ENCODE measurements around the gene BATF. TPM values are rescaled to one million over a fixed set of nuclear protein-coding genes. Genes with fewer than 3 reads are reported as not detected.

Gene BATF
- total and polyA plus RNA-seq, 2 experiments from 2014 or later: not detected

GRCh38 chr14:75591987-75592575 is 69.8 kb downstream of the BATF start:
- Mint-ChIP-seq H3K9me3 (peaks cover 21% of the 10 kb centered on the region), H3K4me3 (no peak overlapping the region), H3K27ac (no peak overlapping the region), H3K36me3 (ENCODE audit: low read depth) (peaks cover 20% of the 10 kb centered on the region), H3K27me3 (ENCODE audit: insufficient read depth, low read depth, poor library complexity) (no peaks in the 10 kb centered on the region), H3K4me1 (peaks cover 5% of the 10 kb centered on the region)
- Histone ChIP-seq H3K79me2 (replicated peaks; ENCODE audit: insufficient read depth) (no peaks in the 10 kb centered on the region), H3K4me2 (no peak overlapping the region), H3K4me1 (ENCODE audit: insufficient read depth) (no peaks in the 10 kb centered on the region), H3K36me3 (ENCODE audit: insufficient read depth) (no peaks in the 10 kb centered on the region; the same call in 1 of the 2 replicates), H2AFZ (no peak overlapping the region), H3F3A (replicated peaks; ENCODE audit: low read depth) (no peaks in the 10 kb centered on the region), H3K27me3 (ENCODE audit: insufficient read depth) (no peaks in the 10 kb centered on the region), H3K27ac (ENCODE audit: low read depth) (no peak overlapping the region), H3K9me2 (ENCODE audit: insufficient read depth) (no peaks in the 10 kb centered on the region), H4K20me1 (replicated peaks; ENCODE audit: insufficient read depth) (no peaks in the 10 kb centered on the region), H3K4me3 (no peak overlapping the region)
- TF ChIP-seq ZNF462 (CRISPR knock-in tag; IDR thresholded peaks at IDR 0.05) (no peak), EZH2phosphoT487 (IDR thresholded peaks at IDR 0.05; ENCODE audit: unreplicated experiment) (no peak)
- no peak for DNase-seq (ENCODE audit: low spot score)
- ATAC-seq: no peak

GRCh38 chr14:75595226-75595625 is 73.0 kb downstream of the BATF start:
- H3F3A ChIP-seq (replicated peaks; ENCODE audit: low read depth): no peaks in the 10 kb centered on the region
- Mint-ChIP-seq H3K4me1 (peaks cover 12% of the 10 kb centered on the region), H3K36me3 (ENCODE audit: low read depth) (peaks cover 20% of the 10 kb centered on the region), H3K27me3 (ENCODE audit: insufficient read depth, low read depth, poor library complexity) (no peaks in the 10 kb centered on the region), H3K27ac (no peak overlapping the region), H3K9me3 (peaks cover 21% of the 10 kb centered on the region), H3K4me3 (no peak overlapping the region)
- ATAC-seq: no peak
- H4K20me1 ChIP-seq (replicated peaks; ENCODE audit: insufficient read depth): no peaks in the 10 kb centered on the region
- peaks cover 3% of the 10 kb centered on the region; the same call in 1 of the 2 replicates for H3K9me2 ChIP-seq (ENCODE audit: insufficient read depth)
- H3K27me3 ChIP-seq (ENCODE audit: insufficient read depth): no peaks in the 10 kb centered on the region
- no peak overlapping the region for H3K4me2 ChIP-seq
- no peak overlapping the region for H2AFZ ChIP-seq
- no peaks in the 10 kb centered on the region; the same call in 1 of the 2 replicates for H3K36me3 ChIP-seq (ENCODE audit: insufficient read depth)
- no peak overlapping the region for H3K4me3 ChIP-seq
- no peak overlapping the region for H3K27ac ChIP-seq (ENCODE audit: low read depth)
- no peak for DNase-seq (ENCODE audit: low spot score)
- 0 out of 2 replicates have a peak, but pooled peaks cover 3% of the 10 kb centered on the region for H3K4me1 ChIP-seq (ENCODE audit: insufficient read depth)
- H3K79me2 ChIP-seq (replicated peaks; ENCODE audit: insufficient read depth): no peaks in the 10 kb centered on the region
- TF ChIP-seq JUNB (IDR thresholded peaks at IDR 0.05; ENCODE audit: unreplicated experiment) (no peak), STAT1 (IDR thresholded peaks at IDR 0.05; ENCODE audit: unreplicated experiment) (no peak), NANOG (IDR thresholded peaks at IDR 0.05; ENCODE audit: borderline replicate concordance) (no peak), CREB1 (CRISPR knock-in tag; IDR thresholded peaks at IDR 0.05; ENCODE audit: low read depth) (no peak), ZNF462 (CRISPR knock-in tag; IDR thresholded peaks at IDR 0.05) (no peak)

All from GM23338 (cell line).